HepG2 (cell line): ENCODE results near the gene AGRN. TPM values are rescaled to one million over a fixed set of nuclear protein-coding genes. Genes with fewer than 3 reads are reported as not detected.

Source experiments
- ATAC-seq: fragments of 200-7000 bp; cut with Tn5 transposase; 3 replicates; pipeline ENCODE4 v1.9.1; 2020; ENCODE audit warnings: mild to moderate bottlenecking, moderate library complexity
- BruUV-seq: library from RNA; stranded (reverse); fragments of 400-500 nt; replicated peaks from 2 replicates; lab custom pipeline; 2021; lab: Mats Ljungman, UMichigan
- CTCF ChIA-PET: fragments of 300-600 bp; formaldehyde crosslinking; extraction: SDS; loops from one replicate; lab custom pipeline; 2021; ENCODE audit warnings: low total read pairs, inconsistent platforms, low intra/inter-chr PET ratio; lab: Yijun Ruan, JAX
- POLR2A ChIA-PET: fragments of 350-600 bp; sonication (Branson Sonifier 250); formaldehyde crosslinking; loops from one replicate; lab custom pipeline; 2020; ENCODE audit warnings: antibody characterized with exemption, inconsistent platforms; lab: Yijun Ruan, JAX
- DNase-seq: peaks from one replicate; pipeline ENCODE4 v3.0.0-alpha.2; 2015; ENCODE audit warnings: low spot score
- FAIRE-seq: peaks from 3 replicates; lab custom pipeline; 2011; peaks lifted over from hg19 to GRCh38; lab: Jason Lieb, UNC
- H2AFZ ChIP-seq: one replicate; pipeline ENCODE4 v1.6.1; 2011; ENCODE audit warnings: low read length, inconsistent platforms
- H3K27ac ChIP-seq: fragments of 300-600 bp; 3 replicates; pipeline ENCODE4 v1.8.0; 2011; ENCODE audit warnings: mixed run types, mild to moderate bottlenecking, mixed read lengths, low read length, inconsistent platforms; ENCODE audit not compliant: insufficient read depth; ENCODE audit errors: extremely low read length
- H3K27me3 ChIP-seq, 2 experiments: fragments of 200-600 bp in 1 of 2; 2 replicates in 1 of 2; 3 replicates in 1 of 2; pipeline versions ENCODE4 v1.6.0 to v1.8.0; 2011; ENCODE audit warnings: low read length in 2 of 2, mild to moderate bottlenecking in 2 of 2, moderate library complexity in 2 of 2, inconsistent platforms in 1 of 2; ENCODE audit not compliant: insufficient read depth in 2 of 2, control insufficient read depth in 1 of 2
- H3K36me3 ChIP-seq, 2 experiments: fragments of 200-600 bp in 1 of 2; replicated peaks in 1 of 2; 2 replicates in 1 of 2; 3 replicates in 1 of 2; pipeline versions ENCODE4 v1.5.1 to v1.8.0; 2011; ENCODE audit warnings: low read length in 2 of 2, inconsistent platforms in 1 of 2; ENCODE audit not compliant: insufficient read depth in 2 of 2, control insufficient read depth in 1 of 2
- H3K4me1 ChIP-seq: 2 replicates; pipeline ENCODE4 v1.5.1; 2012; ENCODE audit warnings: low read length, inconsistent platforms; ENCODE audit not compliant: insufficient read depth
- H3K4me2 ChIP-seq: 2 replicates; pipeline ENCODE4 v1.6.0; 2011; ENCODE audit warnings: low read depth, low read length, inconsistent platforms
- H3K4me3 ChIP-seq, 3 experiments: fragments of 200-600 bp in 1 of 3; sonication (generic), shearing (Covaris generic) in 1 of 3; replicated peaks in 1 of 3; 2 replicates each; pipeline ENCODE4 v1.5.1; 2011 to 2016; ENCODE audit warnings: low read length in 3 of 3, inconsistent platforms in 2 of 3, low read depth in 2 of 3, mild to moderate bottlenecking in 2 of 3, control low read depth in 1 of 3, mixed read lengths in 1 of 3; ENCODE audit not compliant: insufficient read depth in 1 of 3
- H3K79me2 ChIP-seq: one replicate; pipeline ENCODE4 v1.6.1; 2011; ENCODE audit warnings: low read length, inconsistent platforms; ENCODE audit not compliant: insufficient read depth
- H3K9ac ChIP-seq: 2 replicates; pipeline ENCODE4 v1.6.0; 2011; ENCODE audit warnings: mild to moderate bottlenecking, low read depth, low read length, inconsistent platforms; ENCODE audit not compliant: insufficient read depth
- H3K9me3 ChIP-seq: 2 replicates; pipeline ENCODE4 v1.5.1; 2012; ENCODE audit warnings: mild to moderate bottlenecking, low read length
- H4K20me1 ChIP-seq: 2 replicates; pipeline ENCODE4 v1.6.0; 2011; ENCODE audit warnings: inconsistent platforms, mild to moderate bottlenecking, low read length, moderate library complexity; ENCODE audit not compliant: insufficient read depth
- DRAP1 ChIP-seq: IDR thresholded peaks from 2 replicates; pipeline ENCODE4 v1.6.1; 2016; ENCODE audit warnings: missing genetic modification reagents, missing compliant biosample characterization
- HES4 ChIP-seq: sonication (generic); formaldehyde crosslinking; IDR thresholded peaks from 2 replicates; pipeline ENCODE4 v1.9.0; 2021; ENCODE audit warnings: mild to moderate bottlenecking, missing genetic modification reagents, borderline replicate concordance
- IKZF5 ChIP-seq: IDR thresholded peaks from 2 replicates; pipeline ENCODE4 v1.6.1; 2018; ENCODE audit warnings: missing genetic modification reagents, mild to moderate bottlenecking, missing compliant biosample characterization
- NCOR1 ChIP-seq: fragments of 200-600 bp; sonication (generic); IDR thresholded peaks from 2 replicates; pipeline ENCODE4 v1.7.0; 2017; ENCODE audit warnings: antibody characterized with exemption, low read length, borderline replicate concordance
- NFKBIZ ChIP-seq: IDR thresholded peaks from 2 replicates; pipeline ENCODE4 v1.6.1; 2018; ENCODE audit warnings: missing genetic modification reagents, missing compliant biosample characterization
- NPAS2 ChIP-seq: sonication (generic); formaldehyde crosslinking; IDR thresholded peaks from 2 replicates; pipeline ENCODE4 v1.8.0; 2022; ENCODE audit warnings: mild to moderate bottlenecking, missing genetic modification reagents, borderline replicate concordance
- PCBP2 ChIP-seq: fragments of 200-400 bp; formaldehyde crosslinking; optimal IDR thresholded peaks from 2 replicates; pipeline ENCODE3; 2018; ENCODE audit warnings: low read length, low read depth; ENCODE audit not compliant: poor library complexity, severe bottlenecking
- PHF20 ChIP-seq: sonication (generic); formaldehyde crosslinking; IDR thresholded peaks from 2 replicates; pipeline ENCODE4 v1.5.0; 2020; ENCODE audit warnings: mild to moderate bottlenecking, missing genetic modification reagents
- PLRG1 ChIP-seq: fragments of 450-650 bp; conservative IDR thresholded peaks from 2 replicates; pipeline ENCODE4 v1.6.1; 2016
- SP140L ChIP-seq: sonication (generic); formaldehyde crosslinking; IDR thresholded peaks from 2 replicates; pipeline ENCODE4 v1.4.0; 2020; ENCODE audit warnings: missing genetic modification reagents, borderline replicate concordance
- WIZ ChIP-seq: sonication (generic); formaldehyde crosslinking; IDR thresholded peaks from 2 replicates; pipeline ENCODE4 v1.5.1; 2020; ENCODE audit warnings: mild to moderate bottlenecking, missing genetic modification reagents
- ZSCAN31 ChIP-seq: sonication (generic); formaldehyde crosslinking; IDR thresholded peaks from 2 replicates; pipeline ENCODE4 v1.5.0; 2020; ENCODE audit warnings: low read depth, mild to moderate bottlenecking, missing genetic modification reagents
- WGBS: methylation state at CpG from one replicate; pipeline ENCODE4 v1.1.6; 2017; ENCODE audit warnings: low lambda C conversion rate; 5-methylcytosine and 5-hydroxymethylcytosine counted together
- in situ Hi-C: cut with HindIII; loops from 2 replicates; pipeline ENCODE4 v1.10.0; 2017; ENCODE audit warnings: low pct_unique_long_range_greater_than_20kb; ENCODE audit not compliant: extremely low pct_ligation_motif_present
- intact Hi-C: fragments of 100-400 bp; cut with micrococcal nuclease; formaldehyde crosslinking; loops from one replicate; pipeline ENCODE4 v1.10.0; 2022; ENCODE audit not compliant: unreplicated experiment
- polyA plus RNA-seq, 8 experiments: library from polyadenylated mRNA; depleted of rRNA in 3 of 8; stranded (reverse) in 7 of 8; unstranded in 1 of 8; fragments of >200 nt; fragmentation: Illumina TruSeq in 4 of 8; extraction: Trizol in 4 of 8; gene quantifications; 2 replicates each; pipeline versions ENCODE4 v1.2.1 to v1.2.3, GENCODE V29; 2011 to 2016; ENCODE audit warnings: low read depth in 4 of 8, missing spikeins in 1 of 8, mixed read lengths in 1 of 8; ENCODE audit not compliant: insufficient read depth in 1 of 8
- total RNA-seq, 5 experiments: library from RNA; depleted of rRNA; stranded (reverse); fragments of >200 nt; fragmentation: Illumina TruSeq; extraction: Trizol; gene quantifications; 2 replicates each; pipeline ENCODE4 v1.2.3, GENCODE V29; 2016; ENCODE audit warnings: low read depth in 1 of 5

The AGRN gene
- total and polyA plus RNA-seq, 2 of the 13 experiments (the other 11 are each of a cell fraction or from before 2014, with no cell fraction given) = 29.8 to 65.2 TPM

GRCh38 chr1:1054099-1054700 lies 34.3 kb downstream of the AGRN start:
- no peak for ATAC-seq
- intact Hi-C loops (no loop called here), in situ Hi-C loops (no loop called here)
- Histone ChIP-seq H3K79me2 (no peaks in the 10 kb centered on the region), H3K9me3 (no peaks in the 10 kb centered on the region), H4K20me1 (no peaks in the 10 kb centered on the region), H2AFZ (no peak overlapping the region), H3K4me1 (peaks cover 10% of the 10 kb centered on the region), H3K27me3 (no peaks in the 10 kb centered on the region), H3K9ac (no peak overlapping the region), H3K27ac (no peak overlapping the region), H3K4me3 (no peak overlapping the region), H3K4me2 (no peak overlapping the region), H3K36me3 (peaks cover 35 to 37% of the 10 kb centered on the region in 2 experiments; a peak in 4 of 5 replicates)
- TF ChIP-seq HES4 (CRISPR knock-in tag) (no peak), IKZF5 (CRISPR knock-in tag) (no peak), WIZ (CRISPR knock-in tag) (no peak), PLRG1 (no peak), NFKBIZ (CRISPR knock-in tag) (no peak), PCBP2 (no peak), SP140L (CRISPR knock-in tag) (no peak), DRAP1 (CRISPR knock-in tag) (no peak), PHF20 (no peak), NPAS2 (no peak), ZSCAN31 (CRISPR knock-in tag) (no peak), NCOR1 (no peak)
- FAIRE-seq = no peak
- CTCF ChIA-PET = no interaction called here
- 96% methylated on average over 8 of the region's 18 CpGs for WGBS
- DNase-seq = no peak
- BruUV-seq = no TSS peak
- POLR2A ChIA-PET = no interaction called here
